Prostate gland (tissue), 2 donors: Measurements from ENCODE around the gene CROCC.
"Not testable (repeated sequence)": the region's sequence is repeated elsewhere in the genome, so short reads cannot be mapped to it uniquely, and the experiment has no call there.

Experiments used
- CTCF ChIP-seq, 4 experiments: fragments of 200-600 bp in 2 of 4; fragments of 450-650 bp in 2 of 4; sonication (generic) in 2 of 4; IDR thresholded peaks; 1 replicate in 3 of 4; 2 replicates in 1 of 4; pipeline ENCODE4 v1.5.1; 2016 to 2019; ENCODE audit warnings: antibody characterized with exemption in 4 of 4, mild to moderate bottlenecking in 2 of 4, moderate library complexity in 2 of 4
- POLR2A ChIP-seq: fragments of 450-650 bp; IDR thresholded peaks from one replicate; pipeline ENCODE4 v1.6.1; 2016; ENCODE audit warnings: antibody characterized with exemption, mild to moderate bottlenecking

DNA sequence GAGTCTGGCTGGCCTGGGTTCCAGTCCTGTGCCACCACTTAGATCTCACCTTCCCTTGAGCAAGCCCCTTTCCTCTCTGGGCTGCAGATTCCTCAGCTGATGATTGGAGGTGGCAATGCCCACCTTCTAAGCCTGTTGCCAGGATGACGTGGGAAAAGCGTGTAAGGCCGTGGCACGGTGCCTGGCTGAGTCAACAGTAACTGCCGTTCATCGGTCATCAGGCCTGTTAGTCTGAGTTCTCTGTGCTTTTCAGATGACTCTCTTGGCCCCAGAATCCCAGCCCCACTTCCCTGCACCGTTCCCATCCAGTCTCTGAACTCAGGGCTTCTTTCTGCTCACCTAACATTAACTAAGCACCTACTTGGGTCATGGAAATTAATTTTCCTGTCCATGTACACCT lies 27.3 kb downstream of the CROCC start:
- not testable (repeated sequence) for TF ChIP-seq CTCF (IDR thresholded peaks at IDR 0.05); POLR2A
